Left ventricle myocardium inferior (tissue), 1 donor: Measurements from ENCODE around the gene PTPRT. TPM values are rescaled to one million over a fixed set of nuclear protein-coding genes. Genes with fewer than 3 reads are reported as not detected.

Experiments used
- DNase-seq: peaks from one replicate; pipeline ENCODE4 v3.0.0-alpha.2; 2020
- H3K27ac ChIP-seq: fragments of 200-600 bp; replicated peaks from 2 replicates; pipeline ENCODE4 v1.8.0; 2021
- H3K27me3 ChIP-seq: fragments of 200-600 bp; 2 replicates; pipeline ENCODE4 v1.8.0; 2021; ENCODE audit warnings: low read depth
- H3K36me3 ChIP-seq: fragments of 200-600 bp; 2 replicates; pipeline ENCODE4 v1.8.0; 2021
- H3K4me1 ChIP-seq: fragments of 200-600 bp; 2 replicates; pipeline ENCODE4 v1.8.0; 2021
- H3K4me3 ChIP-seq: fragments of 200-600 bp; 2 replicates; pipeline ENCODE4 v1.8.0; 2021; ENCODE audit warnings: mild to moderate bottlenecking, moderate library complexity
- H3K9me3 ChIP-seq: fragments of 200-600 bp; replicated peaks from 2 replicates; pipeline ENCODE4 v1.8.0; 2021
- intact Hi-C: fragments of 100-400 bp; cut with micrococcal nuclease; formaldehyde crosslinking; loops from one replicate; pipeline ENCODE4 v1.11.0; 2022
- total RNA-seq: library from RNA; stranded (reverse); fragmentation: NEBNext Ultra II Directional; extraction: Animal tissue kit (Norgen Biotek cat#: 25700); gene quantifications from one replicate; pipeline ENCODE4 v1.2.1, GENCODE V29; 2021
- TF ChIP-seq, protein P1 (sequence below): fragments of 200-600 bp; IDR thresholded peaks from 2 replicates; pipeline ENCODE4 v1.8.0; 2021; ENCODE audit warnings: antibody characterized with exemption, mild to moderate bottlenecking, borderline replicate concordance
- donor health status: DM: no; HTN: yes; CAD: no; lungs with severe emphysema.

Gene PTPRT
- total RNA-seq, 1 donor from 2014 or later, result 0.08 TPM

DNA sequence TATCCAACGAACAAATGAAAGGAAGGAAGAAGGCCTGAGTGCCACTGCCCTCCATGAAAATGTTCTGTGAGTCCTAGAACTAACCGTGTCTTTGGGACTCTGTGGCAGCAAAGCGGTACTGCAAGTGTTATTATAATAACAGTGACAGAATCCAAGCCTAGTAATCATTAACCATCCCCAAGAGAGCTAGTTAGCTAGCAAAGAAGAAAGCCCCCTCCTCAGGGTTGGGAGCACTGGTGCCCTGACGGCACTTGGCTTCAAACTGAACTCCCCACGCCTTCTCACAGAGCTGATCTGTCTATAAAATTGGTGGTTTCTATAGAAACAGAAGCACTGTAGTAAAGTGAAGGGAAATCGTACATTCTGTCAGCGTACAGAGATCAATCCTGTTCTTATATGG, 239.8 kb downstream of the PTPRT start:
- peaks cover 10% of the 10 kb centered on the region for H3K27me3 ChIP-seq
- peaks cover 16% of the 10 kb centered on the region for H3K9me3 ChIP-seq
- intact Hi-C loops, result no loop called here
- no peak overlapping the region for H3K4me3 ChIP-seq
- H3K36me3 ChIP-seq, result no peaks in the 10 kb centered on the region
- DNase-seq, result no peak
- no peaks in the 10 kb centered on the region for H3K4me1 ChIP-seq
- H3K27ac ChIP-seq, result no peak overlapping the region
- TF ChIP-seq, protein P1, sequence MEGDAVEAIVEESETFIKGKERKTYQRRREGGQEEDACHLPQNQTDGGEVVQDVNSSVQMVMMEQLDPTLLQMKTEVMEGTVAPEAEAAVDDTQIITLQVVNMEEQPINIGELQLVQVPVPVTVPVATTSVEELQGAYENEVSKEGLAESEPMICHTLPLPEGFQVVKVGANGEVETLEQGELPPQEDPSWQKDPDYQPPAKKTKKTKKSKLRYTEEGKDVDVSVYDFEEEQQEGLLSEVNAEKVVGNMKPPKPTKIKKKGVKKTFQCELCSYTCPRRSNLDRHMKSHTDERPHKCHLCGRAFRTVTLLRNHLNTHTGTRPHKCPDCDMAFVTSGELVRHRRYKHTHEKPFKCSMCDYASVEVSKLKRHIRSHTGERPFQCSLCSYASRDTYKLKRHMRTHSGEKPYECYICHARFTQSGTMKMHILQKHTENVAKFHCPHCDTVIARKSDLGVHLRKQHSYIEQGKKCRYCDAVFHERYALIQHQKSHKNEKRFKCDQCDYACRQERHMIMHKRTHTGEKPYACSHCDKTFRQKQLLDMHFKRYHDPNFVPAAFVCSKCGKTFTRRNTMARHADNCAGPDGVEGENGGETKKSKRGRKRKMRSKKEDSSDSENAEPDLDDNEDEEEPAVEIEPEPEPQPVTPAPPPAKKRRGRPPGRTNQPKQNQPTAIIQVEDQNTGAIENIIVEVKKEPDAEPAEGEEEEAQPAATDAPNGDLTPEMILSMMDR, result no peak

DNA sequence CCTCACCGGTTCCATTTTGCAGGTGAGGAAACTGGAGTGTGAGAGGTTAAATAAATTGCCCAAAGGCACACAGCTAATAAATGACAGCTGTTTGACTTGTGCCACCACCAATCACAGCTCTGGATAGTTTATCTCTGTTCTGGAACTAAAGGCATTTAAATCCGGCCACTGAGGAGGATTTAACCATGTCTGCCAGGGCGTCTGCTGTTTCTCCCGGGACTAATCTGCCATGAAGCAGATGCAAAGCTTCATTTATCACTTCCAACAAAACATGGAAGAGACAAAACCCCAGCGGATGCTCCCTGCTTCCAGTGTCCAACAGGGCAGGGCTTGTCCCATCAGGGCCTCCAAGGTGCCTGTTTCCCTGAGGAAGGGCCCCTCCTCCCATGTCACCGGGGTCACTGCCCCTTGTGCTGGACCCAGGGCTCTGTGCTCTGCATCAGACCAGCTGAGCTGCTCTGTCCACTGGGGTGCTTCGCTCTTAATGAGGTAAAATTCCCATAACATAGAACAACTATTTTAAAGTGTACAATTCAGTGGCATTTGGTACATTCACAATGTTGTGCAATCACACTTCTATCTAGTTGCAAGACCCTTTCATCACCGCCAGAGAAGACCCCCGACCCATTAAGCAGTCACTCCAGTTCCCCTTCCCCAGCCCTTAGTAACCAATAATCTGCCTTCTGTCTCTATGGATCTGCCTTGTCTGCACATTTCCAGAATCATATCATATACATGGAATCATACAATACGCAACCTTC, 244.3 kb downstream of the PTPRT start:
- H3K9me3 ChIP-seq, result peaks cover 16% of the 10 kb centered on the region
- H3K27ac ChIP-seq, result no peak overlapping the region
- no peaks in the 10 kb centered on the region for H3K36me3 ChIP-seq
- TF ChIP-seq, protein P1, result no peak
- intact Hi-C loops, result no loop called here
- H3K4me1 ChIP-seq, result no peaks in the 10 kb centered on the region
- peaks cover 25% of the 10 kb centered on the region for H3K27me3 ChIP-seq
- H3K4me3 ChIP-seq, result no peak overlapping the region
- DNase-seq, result no peak

DNA sequence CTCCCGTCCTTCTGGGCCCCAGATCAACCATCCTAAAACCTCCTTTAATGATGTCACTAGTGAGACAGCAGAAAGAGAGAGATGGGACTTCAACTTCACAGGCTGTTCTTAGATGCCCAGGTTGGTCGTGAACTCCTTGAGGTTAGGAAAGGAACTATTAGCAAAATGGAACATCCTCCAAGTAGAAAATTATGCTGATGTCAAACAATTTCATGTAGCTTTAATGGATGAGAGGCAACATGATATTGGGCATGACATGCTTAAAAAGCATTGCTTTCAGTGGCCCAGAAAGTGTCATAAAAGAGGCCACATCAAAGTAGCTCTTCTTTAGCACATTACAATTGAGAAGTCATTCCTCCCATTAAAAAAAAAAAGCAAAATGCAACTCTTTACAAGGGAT, 248.1 kb downstream of the PTPRT start:
- H3K4me3 ChIP-seq, result no peak overlapping the region
- TF ChIP-seq, protein P1, result no peak
- no peaks in the 10 kb centered on the region for H3K36me3 ChIP-seq
- H3K9me3 ChIP-seq, result no peaks in the 10 kb centered on the region
- intact Hi-C loops, result no loop called here
- peaks cover 19% of the 10 kb centered on the region for H3K27me3 ChIP-seq
- H3K27ac ChIP-seq, result no peak overlapping the region
- DNase-seq, result no peak
- H3K4me1 ChIP-seq, result no peaks in the 10 kb centered on the region

DNA sequence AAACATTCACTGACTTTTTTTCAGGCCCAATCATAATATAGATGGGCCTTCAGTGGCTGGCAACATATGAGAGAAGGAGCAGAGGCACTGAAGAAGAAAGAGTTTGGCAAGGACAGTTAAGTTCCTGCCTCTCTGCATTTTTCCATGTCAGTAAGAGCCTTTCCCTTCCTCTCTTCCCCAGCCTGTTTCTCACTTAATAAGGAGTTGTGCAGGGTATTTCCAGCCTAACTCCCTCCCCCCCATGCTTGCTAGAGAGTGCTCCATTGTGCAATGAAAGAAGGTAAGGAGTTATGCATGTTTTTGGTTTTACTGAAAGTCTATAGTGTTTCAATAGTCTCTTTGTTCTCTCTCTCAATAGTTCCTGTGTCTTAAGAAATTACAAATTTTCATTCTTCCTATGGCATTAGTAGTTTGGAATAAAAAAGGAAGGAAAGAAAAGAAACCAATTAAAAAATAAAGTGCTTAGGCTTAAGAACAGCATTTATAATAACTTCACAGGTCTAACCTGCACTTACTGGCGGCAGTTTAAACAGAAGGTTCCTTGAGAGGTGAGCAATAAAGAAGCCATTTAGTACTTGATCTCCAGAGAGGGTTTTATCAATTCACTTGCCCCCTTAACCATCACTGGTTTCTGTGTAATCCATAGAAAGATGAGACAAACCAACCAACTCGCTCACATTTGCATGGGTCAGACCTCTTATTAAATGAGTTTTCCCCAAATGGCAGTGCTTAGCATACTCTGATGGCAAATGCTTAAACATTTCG, 251.1 kb downstream of the PTPRT start:
- Histone ChIP-seq H3K36me3 (no peaks in the 10 kb centered on the region), H3K4me3 (no peak overlapping the region), H3K27me3 (peaks cover 5% of the 10 kb centered on the region), H3K9me3 (peaks cover 11% of the 10 kb centered on the region), H3K4me1 (no peaks in the 10 kb centered on the region), H3K27ac (no peak overlapping the region)
- TF ChIP-seq, protein P1, result no peak
- intact Hi-C loops, result no loop called here
- DNase-seq, result no peak

DNA sequence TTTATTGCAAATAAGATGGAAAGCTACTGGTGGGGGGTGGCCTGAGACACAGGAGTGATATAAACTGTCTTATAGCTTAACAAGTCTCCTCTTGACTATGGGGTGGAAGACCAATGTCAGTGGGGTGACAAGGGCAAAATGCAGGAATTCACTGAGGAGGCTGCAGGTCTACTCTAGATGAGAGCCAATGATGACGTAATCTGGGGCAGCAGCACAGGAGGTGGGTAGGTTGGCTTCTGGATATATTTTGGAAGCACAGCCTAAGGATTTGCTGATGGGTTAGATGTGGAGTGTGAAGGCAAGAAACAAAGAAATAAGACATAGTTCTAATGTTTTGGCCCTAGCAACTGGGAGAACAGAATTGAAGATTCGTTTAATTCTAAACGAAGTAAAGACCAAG, 253.2 kb downstream of the PTPRT start:
- TF ChIP-seq, protein P1, result no peak
- H3K9me3 ChIP-seq, result peaks cover 12% of the 10 kb centered on the region
- DNase-seq, result no peak
- peaks cover 4% of the 10 kb centered on the region for H3K27me3 ChIP-seq
- intact Hi-C loops, result no loop called here
- no peaks in the 10 kb centered on the region for H3K4me1 ChIP-seq
- H3K36me3 ChIP-seq, result no peaks in the 10 kb centered on the region
- no peak overlapping the region for H3K4me3 ChIP-seq
- no peak overlapping the region for H3K27ac ChIP-seq
